A549 (cell line): ENCODE measurements around the gene DBNDD2. TPM values are rescaled to one million over a fixed set of nuclear protein-coding genes. Genes with fewer than 3 reads are reported as not detected.

Source experiments
- ATAC-seq, 2 experiments: fragments of 200-7000 bp in 1 of 2; fragments of >200 bp in 1 of 2; cut with Nextera tagmentation in 1 of 2; cut with Tn5 transposase in 1 of 2; 3 replicates each; pipeline versions ENCODE4 v1.8.0 to v1.9.1; 2018 to 2020; ENCODE audit warnings: mild to moderate bottlenecking in 1 of 2, moderate library complexity in 1 of 2
- CTCF ChIA-PET: fragments of 300-600 bp; sonication (Branson Sonifier 250); formaldehyde crosslinking; extraction: SDS; loops from one replicate; lab custom pipeline; 2021; ENCODE audit warnings: antibody characterized with exemption, inconsistent platforms; lab: Yijun Ruan, JAX
- POLR2A ChIA-PET: fragments of 350-600 bp; formaldehyde crosslinking; extraction: SDS; loops from one replicate; lab custom pipeline; 2021; ENCODE audit warnings: antibody characterized with exemption, inconsistent platforms; lab: Yijun Ruan, JAX
- DNase-seq, 2 experiments: peaks; one replicate each; pipeline versions ENCODE4 v3.0.0 to v3.0.0-alpha.2; 2011 to 2016; ENCODE audit warnings: low read depth in 1 of 2, low spot score in 1 of 2
- FAIRE-seq: peaks from 2 replicates; lab custom pipeline; 2011; peaks lifted over from hg19 to GRCh38; lab: Jason Lieb, UNC
- H3K27ac ChIP-seq, 2 experiments: fragments of >200 bp; sonication (Bioruptor Twin); formaldehyde crosslinking; 3 replicates each; pipeline ENCODE4 v1.5.1; 2016 to 2017
- H3K4me1 ChIP-seq: fragments of >200 bp; sonication (Bioruptor Twin); formaldehyde crosslinking; 3 replicates; pipeline ENCODE4 v1.6.1; 2016
- H3K4me2 ChIP-seq: fragments of >200 bp; sonication (Bioruptor Twin); formaldehyde crosslinking; 3 replicates; pipeline ENCODE4 v1.6.1; 2016
- H3K4me3 ChIP-seq: fragments of >200 bp; sonication (Bioruptor Twin); formaldehyde crosslinking; 3 replicates; pipeline ENCODE4 v1.5.1; 2016
- H3K9me3 ChIP-seq: fragments of >200 bp; sonication (Bioruptor Twin); formaldehyde crosslinking; 3 replicates; pipeline ENCODE4 v1.6.1; 2016
- ATOH8 ChIP-seq: fragments of 250-450 bp; sonication (Bioruptor Pico); IDR thresholded peaks from 2 replicates; pipeline ENCODE4 v1.5.0; 2020; ENCODE audit warnings: low read depth, mild to moderate bottlenecking, moderate library complexity
- BHLHE40 ChIP-seq: IDR thresholded peaks from 2 replicates; pipeline ENCODE4 v1.6.1; 2012; ENCODE audit warnings: low read depth, low read length, inconsistent platforms
- CBX2 ChIP-seq: fragments of 200-600 bp; sonication (generic); IDR thresholded peaks from 2 replicates; pipeline ENCODE4 v1.6.1; 2016; ENCODE audit warnings: low read depth, mild to moderate bottlenecking, borderline replicate concordance
- CBX8 ChIP-seq: fragments of 200-600 bp; sonication (generic); IDR thresholded peaks from 2 replicates; pipeline ENCODE4 v1.6.1; 2016
- CEBPB ChIP-seq, 2 experiments: fragments of >200 bp in 1 of 2; sonication (Bioruptor Twin) in 1 of 2; formaldehyde crosslinking in 1 of 2; IDR thresholded peaks; 2 replicates each; pipeline ENCODE4 v1.6.1; 2012 to 2016
- ELK1 ChIP-seq: fragments of 150-350 bp; IDR thresholded peaks from 2 replicates; pipeline ENCODE4 v1.6.1; 2014; ENCODE audit warnings: low read depth, mild to moderate bottlenecking, low read length
- EP300 ChIP-seq, 2 experiments: fragments of >200 bp; sonication (Bioruptor Twin); formaldehyde crosslinking; IDR thresholded peaks; 2 replicates in 1 of 2; 3 replicates in 1 of 2; pipeline ENCODE4 v1.6.1; 2016 to 2017
- HDAC2 ChIP-seq: fragments of 200-600 bp; sonication (generic); IDR thresholded peaks from 2 replicates; pipeline ENCODE4 v1.6.1; 2016
- HEYL ChIP-seq: fragments of 250-450 bp; sonication (Bioruptor Pico); IDR thresholded peaks from 2 replicates; pipeline ENCODE4 v1.8.0; 2021; ENCODE audit warnings: mild to moderate bottlenecking, moderate library complexity
- JUNB ChIP-seq: fragments of >200 bp; sonication (Bioruptor Twin); formaldehyde crosslinking; IDR thresholded peaks from 2 replicates; pipeline ENCODE4 v1.6.1; 2016
- KDM5A ChIP-seq: fragments of 200-600 bp; sonication (generic); IDR thresholded peaks from 2 replicates; pipeline ENCODE4 v1.6.1; 2016; ENCODE audit warnings: antibody characterized with exemption, mild to moderate bottlenecking
- MAZ ChIP-seq: fragments of 150-350 bp; IDR thresholded peaks from 2 replicates; pipeline ENCODE4 v1.6.1; 2014; ENCODE audit warnings: antibody characterized with exemption, low read depth, low read length, borderline replicate concordance
- PHF8 ChIP-seq: fragments of 200-600 bp; sonication (generic); IDR thresholded peaks from 2 replicates; pipeline ENCODE4 v1.6.1; 2016; ENCODE audit warnings: low read depth, mild to moderate bottlenecking, antibody characterized with exemption, moderate library complexity, borderline replicate concordance
- POLR2AphosphoS2 ChIP-seq: conservative IDR thresholded peaks from 2 replicates; pipeline ENCODE4 v1.6.1; 2012; ENCODE audit warnings: low read length, improper control_type of control experiment, inconsistent platforms
- RAD21 ChIP-seq, 2 experiments: fragments of >200 bp in 1 of 2; sonication (Bioruptor Twin) in 1 of 2; formaldehyde crosslinking in 1 of 2; IDR thresholded peaks in 1 of 2; conservative IDR thresholded peaks in 1 of 2; 2 replicates in 1 of 2; 3 replicates in 1 of 2; pipeline ENCODE4 v1.6.1; 2012 to 2018; ENCODE audit warnings: inconsistent platforms in 1 of 2
- RARB ChIP-seq: fragments of 250-450 bp; sonication (Bioruptor Pico); IDR thresholded peaks from 2 replicates; pipeline ENCODE4 v1.8.0; 2021; ENCODE audit warnings: mild to moderate bottlenecking, moderate library complexity
- RCOR1 ChIP-seq: fragments of 150-350 bp; IDR thresholded peaks from 2 replicates; pipeline ENCODE4 v1.6.1; 2014; ENCODE audit warnings: antibody characterized with exemption, low read length, low read depth
- RFX5 ChIP-seq: fragments of 450-650 bp; IDR thresholded peaks from 2 replicates; pipeline ENCODE4 v1.7.1; 2014; ENCODE audit warnings: antibody characterized with exemption, mild to moderate bottlenecking, moderate library complexity
- ZSCAN20 ChIP-seq: fragments of 250-450 bp; sonication (Bioruptor Pico); IDR thresholded peaks from 2 replicates; pipeline ENCODE4 v1.8.0; 2022; ENCODE audit warnings: mild to moderate bottlenecking, moderate library complexity
- WGBS: methylation state at CpG from one replicate; pipeline ENCODE4 v1.1.6; 2017; ENCODE audit errors: missing lambda C conversion rate; 5-methylcytosine and 5-hydroxymethylcytosine counted together
- polyA plus RNA-seq, 4 experiments: library from polyadenylated mRNA; depleted of rRNA in 3 of 4; stranded (reverse); fragments of >200 nt; fragmentation: RNase III in 1 of 4; extraction: RNeasy Plus Mini Kit Qiagen cat#74134 plus additional on column Dnase treatment in 1 of 4; gene quantifications; 2 replicates in 3 of 4; 3 replicates in 1 of 4; pipeline ENCODE4 v1.2.3, GENCODE V29; 2011 to 2017
- TF ChIP-seq, protein P1 (sequence below): fragments of 250-450 bp; sonication (Bioruptor Pico); IDR thresholded peaks from 2 replicates; pipeline ENCODE4 v1.5.0; 2021; ENCODE audit warnings: mild to moderate bottlenecking, moderate library complexity, borderline replicate concordance
- TF ChIP-seq, protein P2 (sequence below): fragments of >200 bp; sonication (Bioruptor Twin); formaldehyde crosslinking; IDR thresholded peaks from 3 replicates; pipeline ENCODE4 v1.5.1; 2016
- TF ChIP-seq, protein P3 (sequence below): fragments of >200 bp; sonication (Bioruptor Twin); formaldehyde crosslinking; IDR thresholded peaks from 2 replicates; pipeline ENCODE4 v1.6.1; 2016
- TF ChIP-seq, protein P4 (sequence below): IDR thresholded peaks from 2 replicates; pipeline ENCODE4 v1.6.1; 2012; ENCODE audit warnings: low read depth, borderline replicate concordance

Gene DBNDD2
- polyA plus RNA-seq, 2 of the 4 experiments (the other 2 are of a cell fraction), result 6.5 to 20.9 TPM

DNA sequence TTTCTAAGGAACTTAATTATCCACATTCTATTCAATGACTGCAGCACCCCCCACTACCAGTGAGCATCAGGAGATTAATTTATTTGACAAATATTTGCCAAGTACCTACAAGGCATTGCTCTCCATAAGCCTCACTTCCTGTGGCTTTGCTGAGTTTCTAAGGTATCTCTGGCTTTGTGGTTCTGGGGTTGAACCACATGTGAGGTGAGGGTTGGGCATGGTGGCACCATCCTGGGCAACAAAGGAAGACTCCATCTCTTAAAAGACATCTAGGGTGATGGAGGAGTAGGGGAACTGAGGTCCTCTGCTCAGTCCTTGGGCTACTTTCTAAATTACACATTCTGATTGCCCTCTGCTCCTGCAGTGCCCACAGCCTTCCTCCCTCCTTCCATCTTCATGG is 36.0 kb downstream of the DBNDD2 start:
- no peak for TF ChIP-seq CEBPB (IDR thresholded peaks at IDR 0.05)
- TF ChIP-seq HDAC2, result no peak
- no peak for TF ChIP-seq ZSCAN20 (CRISPR knock-in tag)
- no peak for TF ChIP-seq POLR2AphosphoS2
- no peak for TF ChIP-seq CBX8
- no peak for TF ChIP-seq RFX5
- TF ChIP-seq RCOR1, result no peak
- no peak for TF ChIP-seq RARB (CRISPR knock-in tag)
- TF ChIP-seq BHLHE40, result no peak
- TF ChIP-seq, protein P1, sequence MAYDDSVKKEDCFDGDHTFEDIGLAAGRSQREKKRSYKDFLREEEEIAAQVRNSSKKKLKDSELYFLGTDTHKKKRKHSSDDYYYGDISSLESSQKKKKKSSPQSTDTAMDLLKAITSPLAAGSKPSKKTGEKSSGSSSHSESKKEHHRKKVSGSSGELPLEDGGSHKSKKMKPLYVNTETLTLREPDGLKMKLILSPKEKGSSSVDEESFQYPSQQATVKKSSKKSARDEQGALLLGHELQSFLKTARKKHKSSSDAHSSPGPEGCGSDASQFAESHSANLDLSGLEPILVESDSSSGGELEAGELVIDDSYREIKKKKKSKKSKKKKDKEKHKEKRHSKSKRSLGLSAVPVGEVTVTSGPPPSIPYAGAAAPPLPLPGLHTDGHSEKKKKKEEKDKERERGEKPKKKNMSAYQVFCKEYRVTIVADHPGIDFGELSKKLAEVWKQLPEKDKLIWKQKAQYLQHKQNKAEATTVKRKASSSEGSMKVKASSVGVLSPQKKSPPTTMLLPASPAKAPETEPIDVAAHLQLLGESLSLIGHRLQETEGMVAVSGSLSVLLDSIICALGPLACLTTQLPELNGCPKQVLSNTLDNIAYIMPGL (CRISPR knock-in tag), result no peak
- no peak for TF ChIP-seq MAZ
- no peak for TF ChIP-seq RAD21 (conservative IDR thresholded peaks at IDR 0.05 in 1 of 2, IDR thresholded peaks at IDR 0.05 in 1 of 2)
- CTCF ChIA-PET, result interaction anchor here (1.2 to 4.0 kb wide), 4 partner anchors 8 to 327 kb away, joined by 5 to 29 read pairs (median 9); no protein-coding TSS in a partner anchor
- POLR2A ChIA-PET, result no interaction called here
- no peaks in the 10 kb centered on the region for H3K4me1 ChIP-seq
- H3K27ac ChIP-seq, result no peak overlapping the region
- no peak overlapping the region for H3K4me2 ChIP-seq
- no peak overlapping the region for H3K4me3 ChIP-seq
- no peaks in the 10 kb centered on the region for H3K9me3 ChIP-seq
- DNase-seq, result no peak
- no peak for FAIRE-seq
- ATAC-seq, result no peak

DNA sequence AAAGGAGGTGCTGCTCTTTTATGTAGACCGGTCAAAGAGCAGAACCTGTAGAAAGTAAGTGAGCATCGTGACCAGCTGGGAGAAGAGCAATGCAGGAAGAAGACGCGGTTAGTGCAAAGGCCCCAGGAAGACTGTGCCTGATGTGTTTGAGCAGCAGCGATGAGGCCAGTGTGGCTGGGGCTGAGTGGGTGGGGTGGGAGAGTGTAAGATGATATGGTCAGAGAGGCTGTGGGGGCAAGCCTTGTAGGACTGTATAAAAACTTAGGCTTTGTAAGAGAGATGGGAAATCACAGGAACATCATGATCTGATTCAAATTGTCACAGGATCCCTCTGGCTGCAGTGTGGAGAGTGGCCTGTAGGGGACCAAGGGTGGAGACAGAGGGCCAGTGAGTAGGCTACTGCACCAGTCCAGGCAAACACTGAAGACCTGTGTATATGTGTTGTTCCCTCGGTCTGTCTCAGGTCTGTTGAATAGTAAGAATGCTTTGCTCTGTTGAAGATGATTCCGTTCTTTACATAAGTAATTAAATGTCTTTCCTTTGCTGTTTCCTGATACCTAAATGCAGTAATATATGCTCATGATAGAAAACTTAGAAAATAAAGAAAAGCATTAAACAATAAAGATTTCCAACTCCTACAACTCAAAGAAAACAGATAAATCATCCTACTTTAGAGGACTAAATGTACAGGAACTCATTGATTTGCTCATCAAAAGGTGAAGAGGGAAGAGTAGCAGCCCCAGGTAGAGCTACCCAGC is 37.9 kb downstream of the DBNDD2 start:
- Histone ChIP-seq H3K4me1 (no peaks in the 10 kb centered on the region), H3K9me3 (no peaks in the 10 kb centered on the region), H3K4me3 (no peak overlapping the region), H3K27ac (no peak overlapping the region), H3K4me2 (no peak overlapping the region)
- CTCF ChIA-PET, result interaction anchor here (0.8 to 11.9 kb wide), 13 partner anchors 8 to 329 kb away, joined by 3 to 111 read pairs (median 5); partner anchors contain the start of gene SYS1
- WGBS, result 27% methylated on average over 7 of the region's 7 CpGs
- FAIRE-seq, result no peak
- peak; percentile 88 to 95 for ATAC-seq
- TF ChIP-seq, protein P2, sequence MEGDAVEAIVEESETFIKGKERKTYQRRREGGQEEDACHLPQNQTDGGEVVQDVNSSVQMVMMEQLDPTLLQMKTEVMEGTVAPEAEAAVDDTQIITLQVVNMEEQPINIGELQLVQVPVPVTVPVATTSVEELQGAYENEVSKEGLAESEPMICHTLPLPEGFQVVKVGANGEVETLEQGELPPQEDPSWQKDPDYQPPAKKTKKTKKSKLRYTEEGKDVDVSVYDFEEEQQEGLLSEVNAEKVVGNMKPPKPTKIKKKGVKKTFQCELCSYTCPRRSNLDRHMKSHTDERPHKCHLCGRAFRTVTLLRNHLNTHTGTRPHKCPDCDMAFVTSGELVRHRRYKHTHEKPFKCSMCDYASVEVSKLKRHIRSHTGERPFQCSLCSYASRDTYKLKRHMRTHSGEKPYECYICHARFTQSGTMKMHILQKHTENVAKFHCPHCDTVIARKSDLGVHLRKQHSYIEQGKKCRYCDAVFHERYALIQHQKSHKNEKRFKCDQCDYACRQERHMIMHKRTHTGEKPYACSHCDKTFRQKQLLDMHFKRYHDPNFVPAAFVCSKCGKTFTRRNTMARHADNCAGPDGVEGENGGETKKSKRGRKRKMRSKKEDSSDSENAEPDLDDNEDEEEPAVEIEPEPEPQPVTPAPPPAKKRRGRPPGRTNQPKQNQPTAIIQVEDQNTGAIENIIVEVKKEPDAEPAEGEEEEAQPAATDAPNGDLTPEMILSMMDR, result peak; percentile 43
- TF ChIP-seq CBX2 (no peak), BHLHE40 (no peak)
- POLR2A ChIA-PET, result no interaction called here
- DNase-seq, result peak; percentile 59 to 82

- no peak overlapping the region for H3K4me3 ChIP-seq
- H3K4me1 ChIP-seq, result no peaks in the 10 kb centered on the region
- no peak for FAIRE-seq
- 17% methylated on average over 6 of the region's 6 CpGs for WGBS
- no peak overlapping the region for H3K4me2 ChIP-seq
- CTCF ChIA-PET, result interaction anchor here (1.0 to 11.9 kb wide), 6 partner anchors 10 to 323 kb away, joined by 4 to 111 read pairs (median 30); partner anchors contain the start of gene SYS1
- H3K9me3 ChIP-seq, result no peaks in the 10 kb centered on the region
- H3K27ac ChIP-seq, result no peak overlapping the region
- no peak for DNase-seq
- POLR2A ChIA-PET, result no interaction called here
- ATAC-seq, result no peak
- TF ChIP-seq CEBPB (IDR thresholded peaks at IDR 0.05) (no peak), PHF8 (no peak), ELK1 (no peak), KDM5A (no peak), EP300 (IDR thresholded peaks at IDR 0.05) (no peak), ATOH8 (CRISPR knock-in tag) (no peak), JUNB (no peak), MAZ (no peak), ZSCAN20 (CRISPR knock-in tag) (no peak), HEYL (CRISPR knock-in tag) (no peak)
- TF ChIP-seq, protein P3, sequence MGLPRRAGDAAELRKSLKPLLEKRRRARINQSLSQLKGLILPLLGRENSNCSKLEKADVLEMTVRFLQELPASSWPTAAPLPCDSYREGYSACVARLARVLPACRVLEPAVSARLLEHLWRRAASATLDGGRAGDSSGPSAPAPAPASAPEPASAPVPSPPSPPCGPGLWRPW, result no peak
- TF ChIP-seq, protein P4, sequence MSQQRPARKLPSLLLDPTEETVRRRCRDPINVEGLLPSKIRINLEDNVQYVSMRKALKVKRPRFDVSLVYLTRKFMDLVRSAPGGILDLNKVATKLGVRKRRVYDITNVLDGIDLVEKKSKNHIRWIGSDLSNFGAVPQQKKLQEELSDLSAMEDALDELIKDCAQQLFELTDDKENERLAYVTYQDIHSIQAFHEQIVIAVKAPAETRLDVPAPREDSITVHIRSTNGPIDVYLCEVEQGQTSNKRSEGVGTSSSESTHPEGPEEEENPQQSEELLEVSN, result no peak
- TF ChIP-seq, protein P2, result no peak
Measured at GRCh38 chr20:45448270-45448669, 40.2 kb downstream of the DBNDD2 start.
